HepG2 (cell line): ENCODE measurements around the gene RPRD2. TPM values are rescaled to one million over a fixed set of nuclear protein-coding genes. Genes with fewer than 3 reads are reported as not detected.

ENCODE experiments used
- ATAC-seq: fragments of 200-7000 bp; cut with Tn5 transposase; 3 replicates; pipeline ENCODE4 v1.9.1; 2020; ENCODE audit warnings: mild to moderate bottlenecking, moderate library complexity
- BruUV-seq: library from RNA; stranded (reverse); fragments of 400-500 nt; replicated peaks from 2 replicates; lab custom pipeline; 2021; lab: Mats Ljungman, UMichigan
- CTCF ChIA-PET: fragments of 300-600 bp; formaldehyde crosslinking; extraction: SDS; loops from one replicate; lab custom pipeline; 2021; ENCODE audit warnings: low total read pairs, inconsistent platforms, low intra/inter-chr PET ratio; lab: Yijun Ruan, JAX
- POLR2A ChIA-PET: fragments of 350-600 bp; sonication (Branson Sonifier 250); formaldehyde crosslinking; loops from one replicate; lab custom pipeline; 2020; ENCODE audit warnings: antibody characterized with exemption, inconsistent platforms; lab: Yijun Ruan, JAX
- DNase-seq: peaks from one replicate; pipeline ENCODE4 v3.0.0-alpha.2; 2015; ENCODE audit warnings: low spot score
- FAIRE-seq: peaks from 3 replicates; lab custom pipeline; 2011; peaks lifted over from hg19 to GRCh38; lab: Jason Lieb, UNC
- H2AFZ ChIP-seq: one replicate; pipeline ENCODE4 v1.6.1; 2011; ENCODE audit warnings: low read length, inconsistent platforms
- H3K27ac ChIP-seq: fragments of 300-600 bp; 3 replicates; pipeline ENCODE4 v1.8.0; 2011; ENCODE audit warnings: mixed run types, mild to moderate bottlenecking, mixed read lengths, low read length, inconsistent platforms; ENCODE audit not compliant: insufficient read depth; ENCODE audit errors: extremely low read length
- H3K27me3 ChIP-seq, 2 experiments: fragments of 200-600 bp in 1 of 2; 2 replicates in 1 of 2; 3 replicates in 1 of 2; pipeline versions ENCODE4 v1.6.0 to v1.8.0; 2011; ENCODE audit warnings: low read length in 2 of 2, mild to moderate bottlenecking in 2 of 2, moderate library complexity in 2 of 2, inconsistent platforms in 1 of 2; ENCODE audit not compliant: insufficient read depth in 2 of 2, control insufficient read depth in 1 of 2
- H3K36me3 ChIP-seq, 2 experiments: fragments of 200-600 bp in 1 of 2; replicated peaks in 1 of 2; 2 replicates in 1 of 2; 3 replicates in 1 of 2; pipeline versions ENCODE4 v1.5.1 to v1.8.0; 2011; ENCODE audit warnings: low read length in 2 of 2, inconsistent platforms in 1 of 2; ENCODE audit not compliant: insufficient read depth in 2 of 2, control insufficient read depth in 1 of 2
- H3K4me1 ChIP-seq: 2 replicates; pipeline ENCODE4 v1.5.1; 2012; ENCODE audit warnings: low read length, inconsistent platforms; ENCODE audit not compliant: insufficient read depth
- H3K4me2 ChIP-seq: 2 replicates; pipeline ENCODE4 v1.6.0; 2011; ENCODE audit warnings: low read depth, low read length, inconsistent platforms
- H3K4me3 ChIP-seq, 3 experiments: fragments of 200-600 bp in 1 of 3; sonication (generic), shearing (Covaris generic) in 1 of 3; replicated peaks in 1 of 3; 2 replicates each; pipeline ENCODE4 v1.5.1; 2011 to 2016; ENCODE audit warnings: low read length in 3 of 3, inconsistent platforms in 2 of 3, low read depth in 2 of 3, mild to moderate bottlenecking in 2 of 3, control low read depth in 1 of 3, mixed read lengths in 1 of 3; ENCODE audit not compliant: insufficient read depth in 1 of 3
- H3K79me2 ChIP-seq: one replicate; pipeline ENCODE4 v1.6.1; 2011; ENCODE audit warnings: low read length, inconsistent platforms; ENCODE audit not compliant: insufficient read depth
- H3K9ac ChIP-seq: 2 replicates; pipeline ENCODE4 v1.6.0; 2011; ENCODE audit warnings: mild to moderate bottlenecking, low read depth, low read length, inconsistent platforms; ENCODE audit not compliant: insufficient read depth
- H3K9me3 ChIP-seq: 2 replicates; pipeline ENCODE4 v1.5.1; 2012; ENCODE audit warnings: mild to moderate bottlenecking, low read length
- H4K20me1 ChIP-seq: 2 replicates; pipeline ENCODE4 v1.6.0; 2011; ENCODE audit warnings: inconsistent platforms, mild to moderate bottlenecking, low read length, moderate library complexity; ENCODE audit not compliant: insufficient read depth
- CENPT ChIP-seq: sonication (generic); formaldehyde crosslinking; IDR thresholded peaks from 2 replicates; pipeline ENCODE4 v1.8.0; 2022; ENCODE audit warnings: low read depth, mild to moderate bottlenecking, moderate library complexity, missing genetic modification reagents
- IKZF4 ChIP-seq: sonication (generic); formaldehyde crosslinking; IDR thresholded peaks from 2 replicates; pipeline ENCODE4 v1.5.1; 2020; ENCODE audit warnings: borderline replicate concordance, mild to moderate bottlenecking, low read depth, missing genetic modification reagents; ENCODE audit errors: not compliant biosample characterization
- ZBTB7A ChIP-seq: sonication (generic); formaldehyde crosslinking; IDR thresholded peaks from 2 replicates; pipeline ENCODE4 v1.8.0; 2022; ENCODE audit warnings: mild to moderate bottlenecking, missing genetic modification reagents
- ZFP90 ChIP-seq: sonication (generic); formaldehyde crosslinking; IDR thresholded peaks from 2 replicates; pipeline ENCODE4 v1.8.0; 2022; ENCODE audit warnings: missing genetic modification reagents, mild to moderate bottlenecking, inconsistent platforms, borderline replicate concordance
- ZNF609 ChIP-seq: sonication (generic); formaldehyde crosslinking; IDR thresholded peaks from 2 replicates; pipeline ENCODE4 v1.4.0; 2020; ENCODE audit warnings: mild to moderate bottlenecking, missing genetic modification reagents, borderline replicate concordance
- WGBS: methylation state at CpG from one replicate; pipeline ENCODE4 v1.1.6; 2017; ENCODE audit warnings: low lambda C conversion rate; 5-methylcytosine and 5-hydroxymethylcytosine counted together
- in situ Hi-C: cut with HindIII; loops from 2 replicates; pipeline ENCODE4 v1.10.0; 2017; ENCODE audit warnings: low pct_unique_long_range_greater_than_20kb; ENCODE audit not compliant: extremely low pct_ligation_motif_present
- intact Hi-C: fragments of 100-400 bp; cut with micrococcal nuclease; formaldehyde crosslinking; loops from one replicate; pipeline ENCODE4 v1.10.0; 2022; ENCODE audit not compliant: unreplicated experiment
- polyA plus RNA-seq, 8 experiments: library from polyadenylated mRNA; depleted of rRNA in 3 of 8; stranded (reverse) in 7 of 8; unstranded in 1 of 8; fragments of >200 nt; fragmentation: Illumina TruSeq in 4 of 8; extraction: Trizol in 4 of 8; gene quantifications; 2 replicates each; pipeline versions ENCODE4 v1.2.1 to v1.2.3, GENCODE V29; 2011 to 2016; ENCODE audit warnings: low read depth in 4 of 8, missing spikeins in 1 of 8, mixed read lengths in 1 of 8; ENCODE audit not compliant: insufficient read depth in 1 of 8
- total RNA-seq, 5 experiments: library from RNA; depleted of rRNA; stranded (reverse); fragments of >200 nt; fragmentation: Illumina TruSeq; extraction: Trizol; gene quantifications; 2 replicates each; pipeline ENCODE4 v1.2.3, GENCODE V29; 2016; ENCODE audit warnings: low read depth in 1 of 5
- TF ChIP-seq, protein P1 (sequence below): sonication (generic); formaldehyde crosslinking; IDR thresholded peaks from 2 replicates; pipeline ENCODE4 v1.4.0; 2020; ENCODE audit warnings: low read depth, missing genetic modification reagents
- TF ChIP-seq, protein P2 (sequence below): sonication (generic); formaldehyde crosslinking; IDR thresholded peaks from 2 replicates; pipeline ENCODE4 v1.4.0; 2020; ENCODE audit warnings: missing genetic modification reagents

Gene RPRD2
- total and polyA plus RNA-seq, 2 of the 13 experiments (the other 11 are each of a cell fraction or from before 2014, with no cell fraction given), result 8.0 to 8.9 TPM

DNA sequence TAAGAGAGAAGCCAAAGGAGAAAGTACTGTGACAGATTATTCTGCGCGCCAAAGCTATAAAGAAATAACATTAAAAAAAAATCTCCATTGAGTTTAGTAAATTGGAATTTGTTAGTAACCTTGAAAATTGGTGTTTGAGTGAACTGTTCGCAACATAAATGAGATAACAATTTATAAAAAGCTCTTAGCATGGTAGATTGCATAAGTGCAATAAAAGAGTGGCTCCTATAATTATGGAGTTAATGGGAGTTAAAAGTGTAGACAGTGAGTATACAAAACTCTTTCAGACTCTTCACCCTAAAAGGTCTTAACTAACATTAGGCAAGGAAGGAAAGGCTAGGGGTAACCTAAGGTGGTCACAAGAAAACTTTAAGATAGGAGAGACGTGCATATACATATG is 50.6 kb downstream of the RPRD2 start:
- DNase-seq, result no peak
- H3K27ac ChIP-seq, result no peak overlapping the region
- no peak overlapping the region for H2AFZ ChIP-seq
- ChIA-PET POLR2A (interaction anchor here (0.6 to 1.4 kb wide), 2 partner anchors 40 to 51 kb away, joined by 3 to 7 read pairs; partner anchors contain the start of gene RPRD2), CTCF (no interaction called here)
- no peaks in the 10 kb centered on the region for H3K9me3 ChIP-seq
- H3K4me1 ChIP-seq, result peaks cover 27% of the 10 kb centered on the region
- intact Hi-C loops, result no loop called here
- H3K4me3 ChIP-seq, result no peak overlapping the region
- H3K27me3 ChIP-seq, result no peaks in the 10 kb centered on the region
- H3K9ac ChIP-seq, result no peak overlapping the region
- H3K36me3 ChIP-seq, result peaks cover 4 to 15% of the 10 kb centered on the region in 2 experiments; a peak in 1 of 5 replicates
- H3K79me2 ChIP-seq, result peaks cover 64% of the 10 kb centered on the region
- in situ Hi-C loops, result loop anchor here (10.0 kb wide), 1 partner anchor 50 kb away; the partner anchor contains the start of gene RPRD2
- no TSS peak for BruUV-seq
- no peak for ATAC-seq
- no peak overlapping the region for H3K4me2 ChIP-seq
- H4K20me1 ChIP-seq, result peaks cover 19% of the 10 kb centered on the region
- 98% methylated on average over 4 of the region's 4 CpGs for WGBS
- FAIRE-seq, result no peak
- TF ChIP-seq ZBTB7A (CRISPR knock-in tag) (no peak), CENPT (CRISPR knock-in tag) (no peak), ZNF609 (no peak), IKZF4 (CRISPR knock-in tag) (no peak), ZFP90 (CRISPR knock-in tag) (no peak)
- TF ChIP-seq, protein P1, sequence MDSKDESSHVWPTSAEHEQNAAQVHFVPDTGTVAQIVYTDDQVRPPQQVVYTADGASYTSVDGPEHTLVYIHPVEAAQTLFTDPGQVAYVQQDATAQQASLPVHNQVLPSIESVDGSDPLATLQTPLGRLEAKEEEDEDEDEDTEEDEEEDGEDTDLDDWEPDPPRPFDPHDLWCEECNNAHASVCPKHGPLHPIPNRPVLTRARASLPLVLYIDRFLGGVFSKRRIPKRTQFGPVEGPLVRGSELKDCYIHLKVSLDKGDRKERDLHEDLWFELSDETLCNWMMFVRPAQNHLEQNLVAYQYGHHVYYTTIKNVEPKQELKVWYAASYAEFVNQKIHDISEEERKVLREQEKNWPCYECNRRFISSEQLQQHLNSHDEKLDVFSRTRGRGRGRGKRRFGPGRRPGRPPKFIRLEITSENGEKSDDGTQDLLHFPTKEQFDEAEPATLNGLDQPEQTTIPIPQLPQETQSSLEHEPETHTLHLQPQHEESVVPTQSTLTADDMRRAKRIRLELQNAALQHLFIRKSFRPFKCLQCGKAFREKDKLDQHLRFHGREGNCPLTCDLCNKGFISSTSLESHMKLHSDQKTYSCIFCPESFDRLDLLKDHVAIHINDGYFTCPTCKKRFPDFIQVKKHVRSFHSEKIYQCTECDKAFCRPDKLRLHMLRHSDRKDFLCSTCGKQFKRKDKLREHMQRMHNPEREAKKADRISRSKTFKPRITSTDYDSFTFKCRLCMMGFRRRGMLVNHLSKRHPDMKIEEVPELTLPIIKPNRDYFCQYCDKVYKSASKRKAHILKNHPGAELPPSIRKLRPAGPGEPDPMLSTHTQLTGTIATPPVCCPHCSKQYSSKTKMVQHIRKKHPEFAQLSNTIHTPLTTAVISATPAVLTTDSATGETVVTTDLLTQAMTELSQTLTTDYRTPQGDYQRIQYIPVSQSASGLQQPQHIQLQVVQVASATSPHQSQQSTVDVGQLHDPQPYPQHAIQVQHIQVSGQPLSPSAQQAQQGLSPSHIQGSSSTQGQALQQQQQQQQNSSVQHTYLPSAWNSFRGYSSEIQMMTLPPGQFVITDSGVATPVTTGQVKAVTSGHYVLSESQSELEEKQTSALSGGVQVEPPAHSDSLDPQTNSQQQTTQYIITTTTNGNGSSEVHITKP, result no peak
- TF ChIP-seq, protein P2, sequence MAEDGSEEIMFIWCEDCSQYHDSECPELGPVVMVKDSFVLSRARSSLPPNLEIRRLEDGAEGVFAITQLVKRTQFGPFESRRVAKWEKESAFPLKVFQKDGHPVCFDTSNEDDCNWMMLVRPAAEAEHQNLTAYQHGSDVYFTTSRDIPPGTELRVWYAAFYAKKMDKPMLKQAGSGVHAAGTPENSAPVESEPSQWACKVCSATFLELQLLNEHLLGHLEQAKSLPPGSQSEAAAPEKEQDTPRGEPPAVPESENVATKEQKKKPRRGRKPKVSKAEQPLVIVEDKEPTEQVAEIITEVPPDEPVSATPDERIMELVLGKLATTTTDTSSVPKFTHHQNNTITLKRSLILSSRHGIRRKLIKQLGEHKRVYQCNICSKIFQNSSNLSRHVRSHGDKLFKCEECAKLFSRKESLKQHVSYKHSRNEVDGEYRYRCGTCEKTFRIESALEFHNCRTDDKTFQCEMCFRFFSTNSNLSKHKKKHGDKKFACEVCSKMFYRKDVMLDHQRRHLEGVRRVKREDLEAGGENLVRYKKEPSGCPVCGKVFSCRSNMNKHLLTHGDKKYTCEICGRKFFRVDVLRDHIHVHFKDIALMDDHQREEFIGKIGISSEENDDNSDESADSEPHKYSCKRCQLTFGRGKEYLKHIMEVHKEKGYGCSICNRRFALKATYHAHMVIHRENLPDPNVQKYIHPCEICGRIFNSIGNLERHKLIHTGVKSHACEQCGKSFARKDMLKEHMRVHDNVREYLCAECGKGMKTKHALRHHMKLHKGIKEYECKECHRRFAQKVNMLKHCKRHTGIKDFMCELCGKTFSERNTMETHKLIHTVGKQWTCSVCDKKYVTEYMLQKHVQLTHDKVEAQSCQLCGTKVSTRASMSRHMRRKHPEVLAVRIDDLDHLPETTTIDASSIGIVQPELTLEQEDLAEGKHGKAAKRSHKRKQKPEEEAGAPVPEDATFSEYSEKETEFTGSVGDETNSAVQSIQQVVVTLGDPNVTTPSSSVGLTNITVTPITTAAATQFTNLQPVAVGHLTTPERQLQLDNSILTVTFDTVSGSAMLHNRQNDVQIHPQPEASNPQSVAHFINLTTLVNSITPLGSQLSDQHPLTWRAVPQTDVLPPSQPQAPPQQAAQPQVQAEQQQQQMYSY, result no peak
